SIG-M5 treated with dmso at 0.1 percent for 504 hours (cell line): ENCODE data around the gene STRIP1.

Source experiments
- DNase-seq: peaks from one replicate; lab custom pipeline; 2025; ENCODE audit not compliant: unreplicated experiment; lab: John Stamatoyannopoulos, UW

STRIP1 gene

GRCh38 chr1:110049801-110050601 is 15.6 kb downstream of the STRIP1 start:
- no peak for DNase-seq

GRCh38 chr1:110050602-110051261 is 16.3 kb downstream of the STRIP1 start:
- no peak for DNase-seq

GRCh38 chr1:110051262-110051648 is 16.8 kb downstream of the STRIP1 start:
- no peak for DNase-seq

GRCh38 chr1:110053552-110054428 is 19.4 kb downstream of the STRIP1 start:
- peak; percentile 27 for DNase-seq

GRCh38 chr1:110055493-110056284 is 21.3 kb downstream of the STRIP1 start:
- DNase-seq = no peak

- DNase-seq = no peak
Measured at GRCh38 chr1:110056285-110056683, 21.9 kb downstream of the STRIP1 start.

GRCh38 chr1:110056776-110057175 is 22.4 kb downstream of the STRIP1 start:
- DNase-seq = no peak

- DNase-seq = no peak
Measured at GRCh38 chr1:110057963-110058518, 23.6 kb downstream of the STRIP1 start.

GRCh38 chr1:110058591-110058990 is 24.2 kb downstream of the STRIP1 start:
- DNase-seq = no peak

GRCh38 chr1:110059133-110059863 is 24.9 kb downstream of the STRIP1 start:
- no peak for DNase-seq

- DNase-seq = peak; percentile 32
Measured at GRCh38 chr1:110060034-110060661, 25.7 kb downstream of the STRIP1 start.

- DNase-seq = no peak
Measured at GRCh38 chr1:110060662-110061060, 26.2 kb downstream of the STRIP1 start.

GRCh38 chr1:110061341-110061740 is 26.9 kb downstream of the STRIP1 start:
- no peak for DNase-seq

- no peak for DNase-seq
Measured at GRCh38 chr1:110062612-110063011, 28.2 kb downstream of the STRIP1 start.

GRCh38 chr1:110063781-110064180 is 29.4 kb downstream of the STRIP1 start:
- no peak for DNase-seq

GRCh38 chr1:110064576-110065337 is 30.3 kb downstream of the STRIP1 start:
- DNase-seq = no peak

GRCh38 chr1:110065841-110066240 is 31.4 kb downstream of the STRIP1 start:
- no peak for DNase-seq

GRCh38 chr1:110067479-110067892 is 33.1 kb downstream of the STRIP1 start:
- no peak for DNase-seq
